B cell (primary cell): ENCODE data around the gene KRT39. TPM values are rescaled to one million over a fixed set of nuclear protein-coding genes. Genes with fewer than 3 reads are reported as not detected.

ENCODE experiments used
- ATAC-seq: fragments of 200-7000 bp; cut with Tn5 transposase; one replicate; pipeline ENCODE4 v1.10.0; 2021; ENCODE audit warnings: low read depth, mild to moderate bottlenecking, moderate number of reproducible peaks, moderate library complexity
- CTCF ChIA-PET: fragments of 350-600 bp; sonication (Branson Sonifier 250); formaldehyde crosslinking; loops from one replicate; lab custom pipeline; 2021; ENCODE audit warnings: antibody characterized with exemption, inconsistent platforms; lab: Charles Lee
- POLR2A ChIA-PET: fragments of 350-600 bp; sonication (Branson Sonifier 250); formaldehyde crosslinking; loops from one replicate; lab custom pipeline; 2021; ENCODE audit warnings: antibody characterized with exemption; lab: Charles Lee
- DNase-seq: peaks from one replicate; pipeline ENCODE4 v3.0.0; 2013
- H2AFZ ChIP-seq: 2 replicates; pipeline ENCODE4 v1.6.1; 2012; ENCODE audit warnings: mild to moderate bottlenecking, low read depth, low read length; ENCODE audit not compliant: insufficient read depth, poor library complexity, severe bottlenecking
- H3K27ac ChIP-seq, 2 donors: 1 replicate in 1 of 2; 2 replicates in 1 of 2; pipeline ENCODE4 v1.5.1; 2012 to 2013; ENCODE audit warnings: low read length in 2 of 2, mild to moderate bottlenecking in 2 of 2, moderate library complexity in 1 of 2
- H3K27me3 ChIP-seq, 4 experiments: fragments of 200-600 bp in 1 of 4; sonication (generic) in 1 of 4; replicated peaks in 1 of 4; 1 replicate in 2 of 4; 2 replicates in 2 of 4; pipeline versions ENCODE4 v1.6.1 to v1.7.0; 2013 to 2016; ENCODE audit warnings: low read length in 3 of 4, mild to moderate bottlenecking in 2 of 4, mixed read lengths in 1 of 4, moderate library complexity in 1 of 4; ENCODE audit not compliant: insufficient read depth in 4 of 4, control insufficient read depth in 3 of 4; ENCODE audit errors: control extremely low read depth in 1 of 4
- H3K36me3 ChIP-seq, 2 experiments: replicated peaks in 1 of 2; 1 replicate in 1 of 2; 2 replicates in 1 of 2; pipeline versions ENCODE4 v1.6.1 to v1.7.1; 2013; ENCODE audit warnings: low read length in 1 of 2; ENCODE audit not compliant: insufficient read depth in 2 of 2, control insufficient read depth in 1 of 2; ENCODE audit errors: control extremely low read depth in 1 of 2, extremely low read depth in 1 of 2
- H3K4me1 ChIP-seq, 2 donors: fragments of 200-600 bp in 1 of 2; sonication (generic) in 1 of 2; 1 replicate in 1 of 2; 2 replicates in 1 of 2; pipeline versions ENCODE4 v1.5.1 to v1.6.1; 2013 to 2017; ENCODE audit warnings: low read length in 2 of 2; ENCODE audit not compliant: control insufficient read depth in 2 of 2, insufficient read depth in 2 of 2
- H3K4me2 ChIP-seq: replicated peaks from 2 replicates; pipeline ENCODE3; 2012; ENCODE audit warnings: mild to moderate bottlenecking, low read depth, low read length; ENCODE audit not compliant: poor library complexity, severe bottlenecking
- H3K4me3 ChIP-seq, 5 experiments: fragments of 200-600 bp in 1 of 5; sonication (generic) in 1 of 5; 1 replicate in 3 of 5; 2 replicates in 2 of 5; pipeline versions ENCODE4 v1.5.1 to v1.7.0; 2011 to 2016; ENCODE audit warnings: low read length in 4 of 5, mild to moderate bottlenecking in 4 of 5, low read depth in 2 of 5, control low read depth in 1 of 5, moderate library complexity in 1 of 5; ENCODE audit not compliant: insufficient read depth in 1 of 5; ENCODE audit errors: control extremely low read depth in 1 of 5, extremely low read depth in 1 of 5
- H3K79me2 ChIP-seq: fragments of 200-600 bp; sonication (generic); one replicate; pipeline ENCODE4 v1.6.0; 2016; ENCODE audit warnings: low read length; ENCODE audit not compliant: control insufficient read depth, insufficient read depth
- H3K9ac ChIP-seq: fragments of 200-600 bp; sonication (generic); 2 replicates; pipeline ENCODE4 v1.6.1; 2017; ENCODE audit warnings: mild to moderate bottlenecking, low read length, moderate library complexity
- H3K9me3 ChIP-seq, 3 donors: one replicate each; pipeline versions ENCODE4 v1.6.1 to v1.7.1; 2013; ENCODE audit warnings: low read length in 2 of 3; ENCODE audit not compliant: control insufficient read depth in 2 of 3, insufficient read depth in 1 of 3; ENCODE audit errors: control extremely low read depth in 1 of 3
- H4K20me1 ChIP-seq: 2 replicates; pipeline ENCODE4 v1.6.0; 2012; ENCODE audit warnings: mild to moderate bottlenecking, low read length; ENCODE audit not compliant: insufficient read depth, control insufficient read depth, poor library complexity, severe bottlenecking
- H3K27ac Mint-ChIP-seq: one replicate; pipeline ENCODE4 v1.8.0; 2021; ENCODE audit warnings: mixed read lengths
- H3K27me3 Mint-ChIP-seq: one replicate; pipeline ENCODE4 v1.8.0; 2021; ENCODE audit warnings: mixed read lengths
- H3K4me1 Mint-ChIP-seq: one replicate; pipeline ENCODE4 v1.8.0; 2021; ENCODE audit warnings: mixed read lengths
- H3K4me3 Mint-ChIP-seq: one replicate; pipeline ENCODE4 v1.8.0; 2021; ENCODE audit warnings: mixed read lengths
- H3K9me3 Mint-ChIP-seq: one replicate; pipeline ENCODE4 v1.8.0; 2022; ENCODE audit warnings: mixed read lengths; ENCODE audit not compliant: insufficient read depth
- EZH2 ChIP-seq: IDR thresholded peaks from 2 replicates; pipeline ENCODE4 v1.6.1; 2012; ENCODE audit warnings: borderline replicate concordance, low read depth, mild to moderate bottlenecking, moderate library complexity, low read length; ENCODE audit not compliant: insufficient read depth, poor library complexity, severe bottlenecking
- WGBS: methylation state at CpG from one replicate; pipeline ENCODE4 v1.1.5; 2013; ENCODE audit warnings: missing lambda C conversion rate; ENCODE audit not compliant: insufficient coverage; 5-methylcytosine and 5-hydroxymethylcytosine counted together
- intact Hi-C: fragments of 100-400 bp; cut with micrococcal nuclease; formaldehyde crosslinking; loops from one replicate; pipeline ENCODE4 v1.10.0; 2022
- polyA plus RNA-seq: library from polyadenylated mRNA; depleted of rRNA; stranded (reverse); fragments of >200 nt; gene quantifications from 2 replicates; pipeline ENCODE4 v1.2.3, GENCODE V29; 2012
- total RNA-seq, 2 donors: library from RNA; stranded (reverse); fragments of 120-200 nt in 1 of 2; gene quantifications; 1 replicate in 1 of 2; 2 replicates in 1 of 2; pipeline versions ENCODE4 v1.2.3 to v1.2.4, GENCODE V29; 2013 to 2022
- TF ChIP-seq, protein P1 (sequence below): fragments of 200-600 bp; IDR thresholded peaks from one replicate; pipeline ENCODE4 v1.8.0; 2022; ENCODE audit warnings: antibody characterized with exemption, mild to moderate bottlenecking

KRT39 gene
- total and polyA plus RNA-seq, 2 donors (not counting 1 experiment from before 2014, with no cell fraction given): not detected

DNA sequence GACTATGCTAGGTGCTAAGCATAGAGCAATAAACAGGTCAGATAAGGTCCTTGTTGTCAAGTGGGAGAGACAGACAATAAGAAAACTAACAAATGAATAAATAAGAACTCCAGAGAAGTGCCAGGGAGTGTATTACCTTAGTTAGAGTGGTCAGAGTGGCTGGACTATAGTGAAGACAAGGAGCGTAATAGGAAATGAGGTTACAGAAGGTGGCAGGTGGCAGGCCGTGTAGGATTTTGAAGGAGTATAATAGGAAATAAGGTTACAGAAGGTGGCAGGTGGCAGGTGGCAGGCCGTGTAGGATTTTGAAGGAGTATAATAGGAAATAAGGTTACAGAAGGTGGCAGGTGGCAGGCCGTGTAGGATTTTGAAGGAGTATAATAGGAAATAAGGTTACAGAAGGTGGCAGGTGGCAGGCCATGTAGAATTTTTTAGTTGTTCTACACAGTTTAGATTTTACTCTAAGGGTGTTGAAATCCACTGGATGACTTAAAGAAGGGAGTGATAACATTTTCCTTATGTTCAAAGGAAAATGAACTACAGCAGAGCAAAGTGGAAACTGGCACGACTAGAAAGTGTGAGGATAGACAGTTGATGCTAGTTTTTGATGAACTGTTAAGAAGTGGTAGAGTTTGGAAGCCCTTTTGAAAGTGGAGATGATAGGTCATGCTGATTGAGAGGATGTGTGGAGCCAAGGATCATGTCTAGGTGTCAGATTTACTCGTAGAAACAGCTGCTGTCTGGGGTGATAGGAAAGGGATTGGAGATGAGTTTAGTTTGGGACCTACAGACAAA lies 45.8 kb upstream of the KRT39 start:
- H3K36me3 ChIP-seq: no peaks in the 10 kb centered on the region
- intact Hi-C loops: no loop called here
- TF ChIP-seq, protein P1, sequence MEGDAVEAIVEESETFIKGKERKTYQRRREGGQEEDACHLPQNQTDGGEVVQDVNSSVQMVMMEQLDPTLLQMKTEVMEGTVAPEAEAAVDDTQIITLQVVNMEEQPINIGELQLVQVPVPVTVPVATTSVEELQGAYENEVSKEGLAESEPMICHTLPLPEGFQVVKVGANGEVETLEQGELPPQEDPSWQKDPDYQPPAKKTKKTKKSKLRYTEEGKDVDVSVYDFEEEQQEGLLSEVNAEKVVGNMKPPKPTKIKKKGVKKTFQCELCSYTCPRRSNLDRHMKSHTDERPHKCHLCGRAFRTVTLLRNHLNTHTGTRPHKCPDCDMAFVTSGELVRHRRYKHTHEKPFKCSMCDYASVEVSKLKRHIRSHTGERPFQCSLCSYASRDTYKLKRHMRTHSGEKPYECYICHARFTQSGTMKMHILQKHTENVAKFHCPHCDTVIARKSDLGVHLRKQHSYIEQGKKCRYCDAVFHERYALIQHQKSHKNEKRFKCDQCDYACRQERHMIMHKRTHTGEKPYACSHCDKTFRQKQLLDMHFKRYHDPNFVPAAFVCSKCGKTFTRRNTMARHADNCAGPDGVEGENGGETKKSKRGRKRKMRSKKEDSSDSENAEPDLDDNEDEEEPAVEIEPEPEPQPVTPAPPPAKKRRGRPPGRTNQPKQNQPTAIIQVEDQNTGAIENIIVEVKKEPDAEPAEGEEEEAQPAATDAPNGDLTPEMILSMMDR: no peak
- TF ChIP-seq EZH2: no peak
- no peak overlapping the region for H3K27ac ChIP-seq
- ChIA-PET CTCF (no interaction called here), POLR2A (no interaction called here)
- no peaks in the 10 kb centered on the region for H3K4me1 ChIP-seq
- H3K4me3 Mint-ChIP-seq: no peak overlapping the region
- H3K27me3 Mint-ChIP-seq: peaks cover 14% of the 10 kb centered on the region
- no peak overlapping the region for H3K27ac Mint-ChIP-seq
- no peaks in the 10 kb centered on the region for H3K9me3 ChIP-seq
- no peaks in the 10 kb centered on the region for H3K27me3 ChIP-seq
- H3K9ac ChIP-seq: no peak overlapping the region
- no peaks in the 10 kb centered on the region for H3K4me1 Mint-ChIP-seq
- no peak overlapping the region for H2AFZ ChIP-seq
- no peaks in the 10 kb centered on the region for H4K20me1 ChIP-seq
- WGBS: 90% methylated on average over 6 of the region's 6 CpGs
- ATAC-seq (no peak), DNase-seq (no peak)
- no peak overlapping the region for H3K4me2 ChIP-seq
- H3K9me3 Mint-ChIP-seq: no peaks in the 10 kb centered on the region
- H3K79me2 ChIP-seq: no peaks in the 10 kb centered on the region
- no peak overlapping the region for H3K4me3 ChIP-seq

DNA sequence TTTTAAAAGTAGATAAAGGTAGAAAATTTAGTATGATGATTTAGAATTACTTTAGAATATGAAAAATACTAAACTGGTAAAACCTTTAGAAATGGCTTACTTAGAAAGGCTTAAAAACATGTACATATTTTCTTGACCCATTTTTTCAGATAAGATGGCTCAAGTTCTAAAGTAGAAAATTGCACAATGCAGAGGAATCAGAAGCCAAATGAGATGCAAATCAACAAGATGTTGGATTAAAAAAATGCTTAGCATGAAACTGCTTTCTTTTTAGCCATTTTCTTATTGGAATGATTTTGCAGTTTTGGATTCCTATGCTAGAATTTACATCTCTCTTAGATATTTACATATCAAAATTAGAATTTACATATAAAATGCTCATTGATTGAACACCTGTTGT lies 43.7 kb upstream of the KRT39 start:
- Histone ChIP-seq H3K9me3 (no peaks in the 10 kb centered on the region), H3K4me2 (no peak overlapping the region), H3K4me1 (no peaks in the 10 kb centered on the region), H3K27ac (no peak overlapping the region), H3K27me3 (no peaks in the 10 kb centered on the region), H3K36me3 (no peaks in the 10 kb centered on the region), H2AFZ (no peak overlapping the region), H3K79me2 (no peaks in the 10 kb centered on the region), H4K20me1 (no peaks in the 10 kb centered on the region), H3K4me3 (no peak overlapping the region), H3K9ac (no peak overlapping the region)
- H3K4me3 Mint-ChIP-seq: no peak overlapping the region
- TF ChIP-seq, protein P1: no peak
- no peak for TF ChIP-seq EZH2
- ChIA-PET POLR2A (no interaction called here), CTCF (no interaction called here)
- H3K9me3 Mint-ChIP-seq: no peaks in the 10 kb centered on the region
- ATAC-seq (no peak), DNase-seq (no peak)
- intact Hi-C loops: no loop called here
- no peaks in the 10 kb centered on the region for H3K4me1 Mint-ChIP-seq
- peaks cover 17% of the 10 kb centered on the region for H3K27me3 Mint-ChIP-seq
- H3K27ac Mint-ChIP-seq: no peak overlapping the region
